Measurements from ENCODE around the gene DYNLT1. TPM values are rescaled to one million over a fixed set of nuclear protein-coding genes. Genes with fewer than 3 reads are reported as not detected.
"Not testable (repeated sequence)": the region's sequence is repeated elsewhere in the genome, so short reads cannot be mapped to it uniquely, and the experiment has no call there.

The DYNLT1 gene
- total RNA-seq, 1 experiment from 2014 or later: 105 TPM

DNA sequence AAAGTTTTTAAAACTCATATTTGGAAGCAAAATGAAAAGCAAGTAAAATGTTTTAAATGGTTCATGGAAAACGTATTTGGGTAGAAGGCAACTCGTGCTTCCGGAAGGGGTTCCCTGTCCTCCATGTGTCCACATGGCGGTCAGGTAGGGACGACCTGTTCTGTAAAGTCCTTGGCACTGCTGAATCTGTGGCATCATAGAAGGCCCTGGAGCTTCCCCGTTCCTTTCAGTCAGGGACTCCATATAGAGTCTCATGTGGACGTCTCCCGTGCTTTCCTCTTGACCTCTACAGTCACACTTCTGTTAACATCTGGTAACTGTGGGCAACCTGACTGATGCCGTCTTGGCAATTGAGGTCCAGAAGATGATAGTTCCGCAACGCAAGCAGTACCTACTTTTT lies 11.4 kb downstream of the DYNLT1 start:
- no peaks in the 10 kb centered on the region for H3K79me1 ChIP-seq (ENCODE audit: insufficient read depth, low read depth, low read length, poor library complexity, severe bottlenecking)
- H3K4me1 Mint-ChIP-seq: peaks cover 6 to 12% of the 10 kb centered on the region in 2 experiments

DNA sequence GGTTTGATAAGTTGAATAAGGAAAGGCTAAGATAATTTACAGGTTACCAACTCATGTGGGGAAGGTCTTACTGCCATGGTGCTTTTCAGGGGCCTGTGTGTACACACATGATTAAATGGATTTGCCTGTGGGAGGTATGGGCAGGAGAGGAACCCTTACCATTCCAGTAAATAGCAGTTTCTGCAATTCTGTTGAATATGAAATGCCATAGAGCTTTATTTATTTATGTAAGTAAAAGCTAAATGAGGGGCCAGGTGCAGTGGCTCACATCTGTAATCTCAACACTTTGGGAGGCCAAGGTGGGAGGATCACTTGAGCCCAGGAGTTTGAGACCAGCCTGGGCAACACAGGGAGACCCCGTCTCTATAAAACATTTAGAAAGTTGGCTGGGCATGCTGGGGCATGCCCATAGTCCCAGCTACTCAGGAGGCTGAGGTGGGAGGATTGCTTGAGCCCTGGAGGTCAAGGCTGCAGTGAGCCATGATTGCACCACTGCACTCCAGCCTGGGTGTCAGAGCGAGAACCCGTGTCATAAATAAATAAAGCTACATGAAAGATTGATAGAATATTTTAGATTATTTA lies 11.9 kb downstream of the DYNLT1 start:
- not testable (repeated sequence) for DNase-seq; H2AFZ ChIP-seq (ENCODE audit: low read length); H3K9me3 ChIP-seq (ENCODE audit: control insufficient read depth, low read depth, low read length); H3K18ac ChIP-seq (ENCODE audit: insufficient read length, low read depth, low read length); H3K14ac ChIP-seq (ENCODE audit: insufficient read depth, low read length); H3K23me2 ChIP-seq (ENCODE audit: insufficient read length, low read depth, low read length, poor library complexity, severe bottlenecking); H3K56ac ChIP-seq (ENCODE audit: insufficient read length, low read depth, low read length); H4K20me1 ChIP-seq (ENCODE audit: control insufficient read depth, insufficient read depth, insufficient read length); H4K8ac ChIP-seq (replicated peaks; ENCODE audit: insufficient read length, low read depth, low read length); H3K27ac ChIP-seq (ENCODE audit: insufficient read length, low read depth, low read length); H3T11ph ChIP-seq (ENCODE audit: low read length); H4K91ac ChIP-seq (ENCODE audit: insufficient read length, low read depth, low read length); H2BK20ac ChIP-seq (ENCODE audit: low read depth, low read length, poor library complexity, severe bottlenecking); H2BK5ac ChIP-seq (ENCODE audit: insufficient read length, low read length); H3K4me2 ChIP-seq (ENCODE audit: insufficient read depth, insufficient read length, low read length); H3K79me2 ChIP-seq (ENCODE audit: insufficient read depth, low read length); H3K27me3 Mint-ChIP-seq (ENCODE audit: low read depth); H3K4me1 ChIP-seq (ENCODE audit: insufficient read depth, low read length); H4K5ac ChIP-seq (ENCODE audit: insufficient read length, low read depth, low read length); H3K9me3 Mint-ChIP-seq; H3K27me3 ChIP-seq (ENCODE audit: insufficient read depth, low read length); H2BK12ac ChIP-seq (ENCODE audit: insufficient read length, low read depth, low read length); H3K79me1 ChIP-seq (ENCODE audit: insufficient read depth, low read depth, low read length, poor library complexity, severe bottlenecking); H3K4me3 Mint-ChIP-seq; H2AK5ac ChIP-seq (ENCODE audit: insufficient read length, low read length); H2BK15ac ChIP-seq (ENCODE audit: low read depth, low read length); H2BK120ac ChIP-seq (ENCODE audit: low read depth, low read length, poor library complexity, severe bottlenecking); H3K9ac ChIP-seq (ENCODE audit: extremely low read depth, insufficient read length, low read length); H3K23ac ChIP-seq (ENCODE audit: insufficient read length, low read depth, low read length); H3K4ac ChIP-seq (ENCODE audit: low read depth, low read length)
- peaks cover 21 to 68% (median 50%) of the 10 kb centered on the region in 3 experiments; a peak in 6 of 7 replicates for H3K36me3 Mint-ChIP-seq (ENCODE audit: insufficient read depth in 1 of 3, low read depth in 3 of 3)
- no CpG with 5 or more reads among the region's 3 CpGs for WGBS (ENCODE audit: extremely low coverage, insufficient read length, low lambda C conversion rate)
- H3K4me1 Mint-ChIP-seq: peaks cover 11 to 17% of the 10 kb centered on the region in 2 experiments
- peak overlapping the region in 2 of 3 experiments; percentile 10 to 40; a peak in 2 of 7 replicates for H3K27ac Mint-ChIP-seq

More for the DNA sequence above, 11.4 kb downstream of the DYNLT1 start:
- no peak overlapping the region for H3K4me3 Mint-ChIP-seq
- no peak overlapping the region for H3K9ac ChIP-seq (ENCODE audit: extremely low read depth, insufficient read length, low read length)
- H3K9me3 ChIP-seq (ENCODE audit: control insufficient read depth, low read depth, low read length): no peaks in the 10 kb centered on the region
- H3K4me1 ChIP-seq (ENCODE audit: insufficient read depth, low read length): no peaks in the 10 kb centered on the region
- no peak for DNase-seq
- H3K27me3 Mint-ChIP-seq (ENCODE audit: low read depth): no peaks in the 10 kb centered on the region
- no peak overlapping the region for H3K18ac ChIP-seq (ENCODE audit: insufficient read length, low read depth, low read length)
- H3K23ac ChIP-seq (ENCODE audit: insufficient read length, low read depth, low read length): no peak overlapping the region
- H4K5ac ChIP-seq (ENCODE audit: insufficient read length, low read depth, low read length): no peak overlapping the region
- H3T11ph ChIP-seq (ENCODE audit: low read length): no peak overlapping the region
- H3K4ac ChIP-seq (ENCODE audit: low read depth, low read length): no peak overlapping the region
- H3K27me3 ChIP-seq (ENCODE audit: insufficient read depth, low read length): no peaks in the 10 kb centered on the region
- no peak overlapping the region for H3K14ac ChIP-seq (ENCODE audit: insufficient read depth, low read length)
- H3K9me3 Mint-ChIP-seq: no peaks in the 10 kb centered on the region
- no peak overlapping the region for H4K8ac ChIP-seq (replicated peaks; ENCODE audit: insufficient read length, low read depth, low read length)
- no peaks in the 10 kb centered on the region for H3K23me2 ChIP-seq (ENCODE audit: insufficient read length, low read depth, low read length, poor library complexity, severe bottlenecking)
- no peak overlapping the region for H2AK5ac ChIP-seq (ENCODE audit: insufficient read length, low read length)
- no peaks in the 10 kb centered on the region for H4K20me1 ChIP-seq (ENCODE audit: control insufficient read depth, insufficient read depth, insufficient read length)
- no peaks in the 10 kb centered on the region for H3K79me2 ChIP-seq (ENCODE audit: insufficient read depth, low read length)
- H4K91ac ChIP-seq (ENCODE audit: insufficient read length, low read depth, low read length): no peak overlapping the region
- no peak overlapping the region for H2BK12ac ChIP-seq (ENCODE audit: insufficient read length, low read depth, low read length)
- H2AFZ ChIP-seq (ENCODE audit: low read length): no peak overlapping the region
- no peak overlapping the region for H2BK120ac ChIP-seq (ENCODE audit: low read depth, low read length, poor library complexity, severe bottlenecking)
- no peak overlapping the region for H2BK15ac ChIP-seq (ENCODE audit: low read depth, low read length)
- peaks cover 21 to 64% (median 45%) of the 10 kb centered on the region in 3 experiments; a peak in 6 of 7 replicates for H3K36me3 Mint-ChIP-seq (ENCODE audit: insufficient read depth in 1 of 3, low read depth in 3 of 3)
- no peak overlapping the region for H3K27ac ChIP-seq (ENCODE audit: insufficient read length, low read depth, low read length)
- no peak overlapping the region for H2BK5ac ChIP-seq (ENCODE audit: insufficient read length, low read length)
- H3K56ac ChIP-seq (ENCODE audit: insufficient read length, low read depth, low read length): no peak overlapping the region
- no peak overlapping the region for H3K27ac Mint-ChIP-seq
- TF ChIP-seq, protein P1, sequence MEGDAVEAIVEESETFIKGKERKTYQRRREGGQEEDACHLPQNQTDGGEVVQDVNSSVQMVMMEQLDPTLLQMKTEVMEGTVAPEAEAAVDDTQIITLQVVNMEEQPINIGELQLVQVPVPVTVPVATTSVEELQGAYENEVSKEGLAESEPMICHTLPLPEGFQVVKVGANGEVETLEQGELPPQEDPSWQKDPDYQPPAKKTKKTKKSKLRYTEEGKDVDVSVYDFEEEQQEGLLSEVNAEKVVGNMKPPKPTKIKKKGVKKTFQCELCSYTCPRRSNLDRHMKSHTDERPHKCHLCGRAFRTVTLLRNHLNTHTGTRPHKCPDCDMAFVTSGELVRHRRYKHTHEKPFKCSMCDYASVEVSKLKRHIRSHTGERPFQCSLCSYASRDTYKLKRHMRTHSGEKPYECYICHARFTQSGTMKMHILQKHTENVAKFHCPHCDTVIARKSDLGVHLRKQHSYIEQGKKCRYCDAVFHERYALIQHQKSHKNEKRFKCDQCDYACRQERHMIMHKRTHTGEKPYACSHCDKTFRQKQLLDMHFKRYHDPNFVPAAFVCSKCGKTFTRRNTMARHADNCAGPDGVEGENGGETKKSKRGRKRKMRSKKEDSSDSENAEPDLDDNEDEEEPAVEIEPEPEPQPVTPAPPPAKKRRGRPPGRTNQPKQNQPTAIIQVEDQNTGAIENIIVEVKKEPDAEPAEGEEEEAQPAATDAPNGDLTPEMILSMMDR (conservative IDR thresholded peaks at IDR 0.05): no peak
- no peak overlapping the region for H2BK20ac ChIP-seq (ENCODE audit: low read depth, low read length, poor library complexity, severe bottlenecking)
- no peak overlapping the region for H3K4me2 ChIP-seq (ENCODE audit: insufficient read depth, insufficient read length, low read length)
- no CpG with 5 or more reads among the region's 11 CpGs for WGBS (ENCODE audit: extremely low coverage, insufficient read length, low lambda C conversion rate)
